Bladder microvascular endothelial cell (primary cell): ENCODE measurements around the gene KRTAP4-4. TPM values are rescaled to one million over a fixed set of nuclear protein-coding genes. Genes with fewer than 3 reads are reported as not detected.

Source experiments
- total RNA-seq: library from RNA; depleted of rRNA; stranded (reverse); fragments of >200 nt; gene quantifications from 2 replicates; pipeline ENCODE4 v1.2.3, GENCODE V29; 2014

KRTAP4-4 gene
- not detected in 2 replicates for total RNA-seq

GRCh38 chr17:41160648-41161047, at the start of gene KRTAP4-4:
KRTAP4-4 (minus strand) TSS chr17:41160748; CDS start chr17:41160691, 57 bp downstream.

GRCh38 chr17:41189837-41190318, 29.3 kb upstream of the KRTAP4-4 start, which contains the start of gene KRTAP9-1:
KRTAP9-1 (plus strand) TSS chr17:41189887; CDS start chr17:41189887, 0 bp downstream.

GRCh38 chr17:41184480-41184961, 24.0 kb upstream of the KRTAP4-4 start, which contains the start of gene KRTAP4-1:
KRTAP4-1 (minus strand) TSS chr17:41184911; CDS start chr17:41184854, 57 bp downstream.

GRCh38 chr17:41177727-41178271, 17.3 kb upstream of the KRTAP4-4 start, which contains the start of gene KRTAP4-2:
KRTAP4-2 (minus strand) TSS chr17:41178221; CDS start chr17:41178164, 57 bp downstream.

GRCh38 chr17:41168121-41168520, 7.6 kb upstream of the KRTAP4-4 start, which contains the start of gene KRTAP4-3:
KRTAP4-3 (minus strand) TSS chr17:41168221; CDS start chr17:41168172, 49 bp downstream.

GRCh38 chr17:41149652-41149985, 10.9 kb downstream of the KRTAP4-4 start, which contains the start of gene KRTAP4-5:
KRTAP4-5 (minus strand) TSS chr17:41149825; CDS start chr17:41149767, 58 bp downstream.

GRCh38 chr17:41140360-41141131, 20.0 kb downstream of the KRTAP4-4 start, which contains the start of gene KRTAP4-6:
KRTAP4-6 (minus strand) TSS chr17:41140544; CDS start chr17:41140487, 57 bp downstream.

GRCh38 chr17:41123991-41124371, 36.6 kb downstream of the KRTAP4-4 start, which contains the start of gene KRTAP4-12:
KRTAP4-12 (minus strand) TSS chr17:41124182; CDS start chr17:41124122, 60 bp downstream.

GRCh38 chr17:41117846-41118386, 42.6 kb downstream of the KRTAP4-4 start, which contains the start of gene KRTAP4-11:
KRTAP4-11 (minus strand) TSS chr17:41118373; CDS start chr17:41118315, 58 bp downstream.

Other genes starting within 250 kb of the KRTAP4-4 start
- 1.1 TPM in 1 of 2 replicates, not detected in the other for gene KRT23, start 223.1 kb downstream of the KRTAP4-4 start, total RNA-seq
- gene KRT39, start 193.8 kb downstream of the KRTAP4-4 start, total RNA-seq, result not detected in 2 replicates
- not detected in 2 replicates for gene KRT40, start 176.4 kb downstream of the KRTAP4-4 start, total RNA-seq
- gene KRTAP3-3, start 166.6 kb downstream of the KRTAP4-4 start, total RNA-seq, result not detected in 2 replicates
- gene KRTAP3-2, start 160.8 kb downstream of the KRTAP4-4 start, total RNA-seq, result 0.16 TPM in 1 of 2 replicates, not detected in the other
- not detected in 2 replicates for gene KRTAP3-1, start 151.6 kb downstream of the KRTAP4-4 start, total RNA-seq
- not detected in 2 replicates for gene KRTAP1-5, start 133.5 kb downstream of the KRTAP4-4 start, total RNA-seq
- gene KRTAP1-4, start 130.6 kb downstream of the KRTAP4-4 start, total RNA-seq, result not detected in 2 replicates
- not detected in 2 replicates for gene KRTAP1-3, start 125.9 kb downstream of the KRTAP4-4 start, total RNA-seq
- gene KRTAP1-1, start 119.3 kb downstream of the KRTAP4-4 start, total RNA-seq, result not detected in 2 replicates
- not detected in 2 replicates for gene KRTAP2-1, start 113.4 kb downstream of the KRTAP4-4 start, total RNA-seq
- not detected in 2 replicates for gene KRTAP2-2, start 105.5 kb downstream of the KRTAP4-4 start, total RNA-seq
- gene KRTAP2-3, start 100.6 kb downstream of the KRTAP4-4 start, total RNA-seq, result not detected in 2 replicates
- not detected in 2 replicates for gene KRTAP2-4, start 94.9 kb downstream of the KRTAP4-4 start, total RNA-seq
- not detected in 2 replicates for gene KRTAP4-7, start 76.6 kb downstream of the KRTAP4-4 start, total RNA-seq
- gene KRTAP4-8, start 62.6 kb downstream of the KRTAP4-4 start, total RNA-seq, result not detected in 2 replicates
- not detected in 2 replicates for gene KRTAP4-16, start 58.5 kb downstream of the KRTAP4-4 start, total RNA-seq
- not detected in 2 replicates for gene KRTAP4-9, start 55.4 kb downstream of the KRTAP4-4 start, total RNA-seq
- not detected in 2 replicates for gene KRTAP4-11, start 42.4 kb downstream of the KRTAP4-4 start, total RNA-seq
- not detected in 2 replicates for gene KRTAP4-12, start 36.6 kb downstream of the KRTAP4-4 start, total RNA-seq
- not detected in 2 replicates for gene KRTAP4-6, start 20.2 kb downstream of the KRTAP4-4 start, total RNA-seq
- not detected in 2 replicates for gene KRTAP4-5, start 10.9 kb downstream of the KRTAP4-4 start, total RNA-seq
- not detected in 2 replicates for gene KRTAP4-3, start 7.5 kb upstream of the KRTAP4-4 start, total RNA-seq
- not detected in 2 replicates for gene KRTAP4-2, start 17.5 kb upstream of the KRTAP4-4 start, total RNA-seq
- not detected in 2 replicates for gene KRTAP4-1, start 24.2 kb upstream of the KRTAP4-4 start, total RNA-seq
- gene KRTAP9-1, start 29.1 kb upstream of the KRTAP4-4 start, total RNA-seq, result not detected in 2 replicates
- not detected in 2 replicates for gene KRTAP9-2, start 65.9 kb upstream of the KRTAP4-4 start, total RNA-seq
- gene KRTAP9-3, start 71.7 kb upstream of the KRTAP4-4 start, total RNA-seq, result not detected in 2 replicates
- gene KRTAP9-8, start 77.3 kb upstream of the KRTAP4-4 start, total RNA-seq, result not detected in 2 replicates
- gene KRTAP9-4, start 88.9 kb upstream of the KRTAP4-4 start, total RNA-seq, result not detected in 2 replicates
- not detected in 2 replicates for gene KRTAP9-9, start 94.6 kb upstream of the KRTAP4-4 start, total RNA-seq
- gene KRTAP9-6, start 104.6 kb upstream of the KRTAP4-4 start, total RNA-seq, result not detected in 2 replicates
- gene KRTAP9-7, start 115.0 kb upstream of the KRTAP4-4 start, total RNA-seq, result not detected in 2 replicates
- gene KRTAP29-1, start 142.1 kb upstream of the KRTAP4-4 start, total RNA-seq, result not detected in 2 replicates
- not detected in 2 replicates for gene KRTAP16-1, start 148.6 kb upstream of the KRTAP4-4 start, total RNA-seq
- not detected in 2 replicates for gene KRTAP17-1, start 155.0 kb upstream of the KRTAP4-4 start, total RNA-seq
- gene KRT33A, start 190.1 kb upstream of the KRTAP4-4 start, total RNA-seq, result not detected in 2 replicates
- not detected in 2 replicates for gene KRT33B, start 209.1 kb upstream of the KRTAP4-4 start, total RNA-seq
- gene KRT34, start 221.6 kb upstream of the KRTAP4-4 start, total RNA-seq, result 0.44 and 0.49 TPM in 2 replicates
- not detected in 2 replicates for gene KRT31, start 236.9 kb upstream of the KRTAP4-4 start, total RNA-seq